ENCODE results near the gene PRPS1L1. TPM values are rescaled to one million over a fixed set of nuclear protein-coding genes. Genes with fewer than 3 reads are reported as not detected.

PRPS1L1 gene
- total and polyA plus RNA-seq, 10 of the 15 experiments (the other 5 are each of a cell fraction or from before 2014, with no cell fraction given), result not detected

DNA sequence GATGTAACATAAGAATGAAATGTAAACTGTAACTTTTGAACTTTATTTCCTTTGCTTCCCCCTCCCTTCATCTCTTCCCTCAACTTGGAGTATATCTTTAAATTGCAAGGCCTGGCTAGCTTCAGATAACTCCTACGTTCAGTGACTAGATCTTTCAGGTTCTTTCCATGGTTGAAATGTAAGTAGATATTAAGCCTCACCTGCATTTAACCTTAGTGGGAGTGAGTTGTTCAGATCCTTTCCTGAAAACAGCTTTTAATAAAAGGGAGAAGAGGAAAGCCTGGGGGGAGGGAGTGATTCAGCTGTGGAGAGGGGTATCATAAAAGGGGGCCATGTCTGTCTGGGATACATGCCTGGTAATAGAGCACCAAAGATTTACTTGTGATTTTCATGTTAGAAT lies 19.0 kb upstream of the PRPS1L1 start (continued):
- TF ChIP-seq, protein P1, sequence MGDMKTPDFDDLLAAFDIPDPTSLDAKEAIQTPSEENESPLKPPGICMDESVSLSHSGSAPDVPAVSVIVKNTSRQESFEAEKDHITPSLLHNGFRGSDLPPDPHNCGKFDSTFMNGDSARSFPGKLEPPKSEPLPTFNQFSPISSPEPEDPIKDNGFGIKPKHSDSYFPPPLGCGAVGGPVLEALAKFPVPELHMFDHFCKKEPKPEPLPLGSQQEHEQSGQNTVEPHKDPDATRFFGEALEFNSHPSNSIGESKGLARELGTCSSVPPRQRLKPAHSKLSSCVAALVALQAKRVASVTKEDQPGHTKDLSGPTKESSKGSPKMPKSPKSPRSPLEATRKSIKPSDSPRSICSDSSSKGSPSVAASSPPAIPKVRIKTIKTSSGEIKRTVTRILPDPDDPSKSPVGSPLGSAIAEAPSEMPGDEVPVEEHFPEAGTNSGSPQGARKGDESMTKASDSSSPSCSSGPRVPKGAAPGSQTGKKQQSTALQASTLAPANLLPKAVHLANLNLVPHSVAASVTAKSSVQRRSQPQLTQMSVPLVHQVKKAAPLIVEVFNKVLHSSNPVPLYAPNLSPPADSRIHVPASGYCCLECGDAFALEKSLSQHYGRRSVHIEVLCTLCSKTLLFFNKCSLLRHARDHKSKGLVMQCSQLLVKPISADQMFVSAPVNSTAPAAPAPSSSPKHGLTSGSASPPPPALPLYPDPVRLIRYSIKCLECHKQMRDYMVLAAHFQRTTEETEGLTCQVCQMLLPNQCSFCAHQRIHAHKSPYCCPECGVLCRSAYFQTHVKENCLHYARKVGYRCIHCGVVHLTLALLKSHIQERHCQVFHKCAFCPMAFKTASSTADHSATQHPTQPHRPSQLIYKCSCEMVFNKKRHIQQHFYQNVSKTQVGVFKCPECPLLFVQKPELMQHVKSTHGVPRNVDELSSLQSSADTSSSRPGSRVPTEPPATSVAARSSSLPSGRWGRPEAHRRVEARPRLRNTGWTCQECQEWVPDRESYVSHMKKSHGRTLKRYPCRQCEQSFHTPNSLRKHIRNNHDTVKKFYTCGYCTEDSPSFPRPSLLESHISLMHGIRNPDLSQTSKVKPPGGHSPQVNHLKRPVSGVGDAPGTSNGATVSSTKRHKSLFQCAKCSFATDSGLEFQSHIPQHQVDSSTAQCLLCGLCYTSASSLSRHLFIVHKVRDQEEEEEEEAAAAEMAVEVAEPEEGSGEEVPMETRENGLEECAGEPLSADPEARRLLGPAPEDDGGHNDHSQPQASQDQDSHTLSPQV (IDR thresholded peaks at IDR 0.05), result no peak
- TF ChIP-seq RAD21 (IDR thresholded peaks at IDR 0.05; ENCODE audit: insufficient read depth, low read depth, low read length), result no peak
- TF ChIP-seq EGR1 (IDR thresholded peaks at IDR 0.05; ENCODE audit: borderline replicate concordance in 1 of 2, low read depth in 2 of 2, low read length in 2 of 2), result no peak
- no peak for TF ChIP-seq TCF12 (IDR thresholded peaks at IDR 0.05; ENCODE audit: low read depth, low read length)
- no peak for TF ChIP-seq CREM (IDR thresholded peaks at IDR 0.05; ENCODE audit: low read depth)
- no peak for TF ChIP-seq NR2C2 (IDR thresholded peaks at IDR 0.05; ENCODE audit: borderline replicate concordance, control insufficient read depth, insufficient read length, low read depth)

DNA sequence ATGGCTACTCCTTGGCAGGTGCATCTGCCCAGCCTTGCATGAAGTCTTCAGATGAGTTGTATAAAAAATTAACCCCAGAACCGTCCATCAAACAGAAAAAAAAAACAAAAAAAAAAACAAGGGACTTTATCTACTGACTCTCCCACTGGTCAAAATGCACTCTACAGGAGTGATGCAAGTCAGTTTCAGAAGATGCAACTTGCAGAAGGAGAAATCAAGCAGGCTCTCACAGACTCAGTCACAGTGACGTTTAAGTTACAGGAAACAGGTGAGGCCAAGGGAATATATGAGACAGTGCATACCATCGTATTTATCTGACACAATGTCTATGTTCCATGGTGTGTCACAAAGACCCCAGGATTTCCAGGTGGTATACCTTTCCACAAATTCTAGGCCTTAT lies 17.5 kb upstream of the PRPS1L1 start:
- POLR2A ChIA-PET, result no interaction called here
- FAIRE-seq, result no peak
- H3K79me2 ChIP-seq (ENCODE audit: control insufficient read depth, insufficient read depth, low read length), result no peaks in the 10 kb centered on the region
- SMC1A ChIA-PET (ENCODE audit: uncharacterized antibody, unreplicated experiment), result no interaction called here
- no peak overlapping the region for H3K4me3 ChIP-seq
- H3K9me3 ChIP-seq (replicated peaks; ENCODE audit: control insufficient read depth, insufficient read depth, low read length), result no peaks in the 10 kb centered on the region
- H3K9ac ChIP-seq (ENCODE audit: control insufficient read depth, insufficient read depth, low read length), result no peak overlapping the region
- CTCF ChIA-PET, result no interaction called here
- H3K4me1 ChIP-seq (ENCODE audit: control insufficient read depth, insufficient read depth, low read length), result no peaks in the 10 kb centered on the region
- H3K27ac ChIP-seq (ENCODE audit: control insufficient read depth, insufficient read depth), result no peak overlapping the region
- 8% methylated on average over 3 of the region's 3 CpGs for WGBS (ENCODE audit: insufficient coverage, insufficient replicate concordance, low lambda C conversion rate, missing lambda C conversion rate)
- ATAC-seq, result no peak
- H3K27me3 ChIP-seq (replicated peaks in 1 of 2; ENCODE audit: control insufficient read depth in 2 of 2, insufficient read depth in 2 of 2, low read length in 1 of 2), result no peaks in the 10 kb centered on the region
- RAD21 ChIA-PET (ENCODE audit: unreplicated experiment), result no interaction called here
- intact Hi-C loops (cut with micrococcal nuclease; ENCODE audit: unreplicated experiment) (no loop called here), in situ Hi-C loops (cut with MboI) (no loop called here)
- no peaks in the 10 kb centered on the region for H4K20me1 ChIP-seq (ENCODE audit: control insufficient read depth, insufficient read depth)
- no peak for DNase-seq (ENCODE audit: low read depth, low spot score)
- no TSS peak for BruUV-seq (replicated peaks)
- H3K4me2 ChIP-seq (ENCODE audit: control insufficient read depth, insufficient read depth), result no peak overlapping the region
- H3K36me3 ChIP-seq (ENCODE audit: control insufficient read depth in 2 of 2, insufficient read depth in 2 of 2, low read length in 1 of 2), result no peaks in the 10 kb centered on the region
- no peak overlapping the region for H2AFZ ChIP-seq (ENCODE audit: control insufficient read depth, low read depth, low read length)
- TF ChIP-seq PAX8 (IDR thresholded peaks at IDR 0.05) (no peak), NR2F1 (conservative IDR thresholded peaks at IDR 0.05) (no peak), ZNF274 (IDR thresholded peaks at IDR 0.05; ENCODE audit: insufficient read depth, insufficient read length) (no peak), CHD2 (IDR thresholded peaks at IDR 0.05; ENCODE audit: borderline replicate concordance, low read depth, low read length) (no peak), TAF1 (IDR thresholded peaks at IDR 0.05; ENCODE audit: borderline replicate concordance, low read depth, low read length) (no peak), TARDBP (IDR thresholded peaks at IDR 0.05; ENCODE audit: borderline replicate concordance) (no peak)
- TF ChIP-seq, protein P2, sequence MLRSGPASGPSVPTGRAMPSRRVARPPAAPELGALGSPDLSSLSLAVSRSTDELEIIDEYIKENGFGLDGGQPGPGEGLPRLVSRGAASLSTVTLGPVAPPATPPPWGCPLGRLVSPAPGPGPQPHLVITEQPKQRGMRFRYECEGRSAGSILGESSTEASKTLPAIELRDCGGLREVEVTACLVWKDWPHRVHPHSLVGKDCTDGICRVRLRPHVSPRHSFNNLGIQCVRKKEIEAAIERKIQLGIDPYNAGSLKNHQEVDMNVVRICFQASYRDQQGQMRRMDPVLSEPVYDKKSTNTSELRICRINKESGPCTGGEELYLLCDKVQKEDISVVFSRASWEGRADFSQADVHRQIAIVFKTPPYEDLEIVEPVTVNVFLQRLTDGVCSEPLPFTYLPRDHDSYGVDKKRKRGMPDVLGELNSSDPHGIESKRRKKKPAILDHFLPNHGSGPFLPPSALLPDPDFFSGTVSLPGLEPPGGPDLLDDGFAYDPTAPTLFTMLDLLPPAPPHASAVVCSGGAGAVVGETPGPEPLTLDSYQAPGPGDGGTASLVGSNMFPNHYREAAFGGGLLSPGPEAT (IDR thresholded peaks at IDR 0.05; ENCODE audit: low read depth), result no peak
- TF ChIP-seq, protein P3, sequence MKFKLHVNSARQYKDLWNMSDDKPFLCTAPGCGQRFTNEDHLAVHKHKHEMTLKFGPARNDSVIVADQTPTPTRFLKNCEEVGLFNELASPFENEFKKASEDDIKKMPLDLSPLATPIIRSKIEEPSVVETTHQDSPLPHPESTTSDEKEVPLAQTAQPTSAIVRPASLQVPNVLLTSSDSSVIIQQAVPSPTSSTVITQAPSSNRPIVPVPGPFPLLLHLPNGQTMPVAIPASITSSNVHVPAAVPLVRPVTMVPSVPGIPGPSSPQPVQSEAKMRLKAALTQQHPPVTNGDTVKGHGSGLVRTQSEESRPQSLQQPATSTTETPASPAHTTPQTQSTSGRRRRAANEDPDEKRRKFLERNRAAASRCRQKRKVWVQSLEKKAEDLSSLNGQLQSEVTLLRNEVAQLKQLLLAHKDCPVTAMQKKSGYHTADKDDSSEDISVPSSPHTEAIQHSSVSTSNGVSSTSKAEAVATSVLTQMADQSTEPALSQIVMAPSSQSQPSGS (IDR thresholded peaks at IDR 0.05; ENCODE audit: low read length), result no peak
